Suprapubic skin (tissue), 4 donors: ENCODE results near the gene PSMB3.

ENCODE experiments used
- CTCF ChIP-seq, 2 donors: fragments of 200-600 bp in 1 of 2; fragments of 450-650 bp in 1 of 2; sonication (generic) in 1 of 2; IDR thresholded peaks; one replicate each; pipeline ENCODE4 v1.5.1; 2016 to 2019; ENCODE audit warnings: antibody characterized with exemption in 2 of 2, mild to moderate bottlenecking in 1 of 2, moderate library complexity in 1 of 2
- EP300 ChIP-seq: sonication (generic); formaldehyde crosslinking; IDR thresholded peaks from one replicate; pipeline ENCODE4 v1.6.1; 2017; ENCODE audit warnings: antibody characterized with exemption
- POLR2A ChIP-seq, 2 donors: fragments of 450-650 bp; IDR thresholded peaks; one replicate each; pipeline ENCODE4 v1.6.1; 2017; ENCODE audit warnings: antibody characterized with exemption in 2 of 2, mild to moderate bottlenecking in 2 of 2, moderate library complexity in 2 of 2
- POLR2AphosphoS5 ChIP-seq, 3 donors: sonication (generic); formaldehyde crosslinking; IDR thresholded peaks; one replicate each; pipeline ENCODE4 v1.6.1; 2017; ENCODE audit warnings: antibody characterized with exemption in 3 of 3

- no peak for TF ChIP-seq CTCF (IDR thresholded peaks at IDR 0.05)
- TF ChIP-seq POLR2A (IDR thresholded peaks at IDR 0.05) = no peak
- no peak for TF ChIP-seq POLR2AphosphoS5 (IDR thresholded peaks at IDR 0.05)
- no peak for TF ChIP-seq EP300
Observed at GRCh38 chr17:38725066-38725465, 27.5 kb upstream of the PSMB3 start.
